ENCODE measurements around the gene UPK1A. TPM values are rescaled to one million over a fixed set of nuclear protein-coding genes. Genes with fewer than 3 reads are reported as not detected.

Gene UPK1A
- total and polyA plus RNA-seq, 9 of the 15 experiments (the other 6 are each of a cell fraction or from before 2014, with no cell fraction given): 0.06 to 0.13 TPM; not detected in 7

DNA sequence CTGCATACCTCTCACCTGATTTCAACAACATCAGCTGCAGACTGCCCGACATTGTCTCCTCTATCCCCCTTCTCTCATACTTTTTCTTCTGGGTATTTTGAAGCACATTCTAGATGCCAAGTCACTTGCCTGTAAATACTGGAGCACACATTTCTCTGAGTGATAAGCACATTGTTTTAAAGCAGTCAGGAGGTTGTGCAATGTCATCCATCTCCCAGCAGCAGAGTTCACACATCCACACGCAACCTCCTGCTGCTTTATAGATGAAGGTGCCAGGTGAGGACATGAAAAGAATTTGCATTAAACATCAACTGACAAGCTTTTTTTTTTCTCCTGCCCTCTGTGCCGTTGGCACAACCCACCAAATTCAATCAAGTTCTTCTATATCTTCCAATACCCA is 5.5 kb downstream of the UPK1A start (continued):
- TF ChIP-seq, protein P1, sequence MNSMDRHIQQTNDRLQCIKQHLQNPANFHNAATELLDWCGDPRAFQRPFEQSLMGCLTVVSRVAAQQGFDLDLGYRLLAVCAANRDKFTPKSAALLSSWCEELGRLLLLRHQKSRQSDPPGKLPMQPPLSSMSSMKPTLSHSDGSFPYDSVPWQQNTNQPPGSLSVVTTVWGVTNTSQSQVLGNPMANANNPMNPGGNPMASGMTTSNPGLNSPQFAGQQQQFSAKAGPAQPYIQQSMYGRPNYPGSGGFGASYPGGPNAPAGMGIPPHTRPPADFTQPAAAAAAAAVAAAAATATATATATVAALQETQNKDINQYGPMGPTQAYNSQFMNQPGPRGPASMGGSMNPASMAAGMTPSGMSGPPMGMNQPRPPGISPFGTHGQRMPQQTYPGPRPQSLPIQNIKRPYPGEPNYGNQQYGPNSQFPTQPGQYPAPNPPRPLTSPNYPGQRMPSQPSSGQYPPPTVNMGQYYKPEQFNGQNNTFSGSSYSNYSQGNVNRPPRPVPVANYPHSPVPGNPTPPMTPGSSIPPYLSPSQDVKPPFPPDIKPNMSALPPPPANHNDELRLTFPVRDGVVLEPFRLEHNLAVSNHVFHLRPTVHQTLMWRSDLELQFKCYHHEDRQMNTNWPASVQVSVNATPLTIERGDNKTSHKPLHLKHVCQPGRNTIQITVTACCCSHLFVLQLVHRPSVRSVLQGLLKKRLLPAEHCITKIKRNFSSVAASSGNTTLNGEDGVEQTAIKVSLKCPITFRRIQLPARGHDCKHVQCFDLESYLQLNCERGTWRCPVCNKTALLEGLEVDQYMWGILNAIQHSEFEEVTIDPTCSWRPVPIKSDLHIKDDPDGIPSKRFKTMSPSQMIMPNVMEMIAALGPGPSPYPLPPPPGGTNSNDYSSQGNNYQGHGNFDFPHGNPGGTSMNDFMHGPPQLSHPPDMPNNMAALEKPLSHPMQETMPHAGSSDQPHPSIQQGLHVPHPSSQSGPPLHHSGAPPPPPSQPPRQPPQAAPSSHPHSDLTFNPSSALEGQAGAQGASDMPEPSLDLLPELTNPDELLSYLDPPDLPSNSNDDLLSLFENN (IDR thresholded peaks at IDR 0.05; ENCODE audit: low read depth in 2 of 2, low read length in 2 of 2): peak in 1 of 2 experiments; percentile 84; a peak in 2 of 4 replicates
- TF ChIP-seq NFRKB (IDR thresholded peaks at IDR 0.05; ENCODE audit: low read depth): no peak
- TF ChIP-seq LARP7 (IDR thresholded peaks at IDR 0.05): no peak
- no peak for TF ChIP-seq ZNF707 (CRISPR knock-in tag; conservative IDR thresholded peaks at IDR 0.05)
- TF ChIP-seq ILF3 (IDR thresholded peaks at IDR 0.05; ENCODE audit: borderline replicate concordance): no peak
- TF ChIP-seq FOXK2 (conservative IDR thresholded peaks at IDR 0.05 in 1 of 2, IDR thresholded peaks at IDR 0.05 in 1 of 2; ENCODE audit: low read depth in 2 of 2): peak; percentile 85 to 90
- no peak for TF ChIP-seq RFX7 (CRISPR knock-in tag; IDR thresholded peaks at IDR 0.05)
- TF ChIP-seq, protein P2, sequence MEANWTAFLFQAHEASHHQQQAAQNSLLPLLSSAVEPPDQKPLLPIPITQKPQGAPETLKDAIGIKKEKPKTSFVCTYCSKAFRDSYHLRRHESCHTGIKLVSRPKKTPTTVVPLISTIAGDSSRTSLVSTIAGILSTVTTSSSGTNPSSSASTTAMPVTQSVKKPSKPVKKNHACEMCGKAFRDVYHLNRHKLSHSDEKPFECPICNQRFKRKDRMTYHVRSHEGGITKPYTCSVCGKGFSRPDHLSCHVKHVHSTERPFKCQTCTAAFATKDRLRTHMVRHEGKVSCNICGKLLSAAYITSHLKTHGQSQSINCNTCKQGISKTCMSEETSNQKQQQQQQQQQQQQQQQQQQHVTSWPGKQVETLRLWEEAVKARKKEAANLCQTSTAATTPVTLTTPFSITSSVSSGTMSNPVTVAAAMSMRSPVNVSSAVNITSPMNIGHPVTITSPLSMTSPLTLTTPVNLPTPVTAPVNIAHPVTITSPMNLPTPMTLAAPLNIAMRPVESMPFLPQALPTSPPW (CRISPR knock-in tag; IDR thresholded peaks at IDR 0.05): no peak
- TF ChIP-seq, protein P3, sequence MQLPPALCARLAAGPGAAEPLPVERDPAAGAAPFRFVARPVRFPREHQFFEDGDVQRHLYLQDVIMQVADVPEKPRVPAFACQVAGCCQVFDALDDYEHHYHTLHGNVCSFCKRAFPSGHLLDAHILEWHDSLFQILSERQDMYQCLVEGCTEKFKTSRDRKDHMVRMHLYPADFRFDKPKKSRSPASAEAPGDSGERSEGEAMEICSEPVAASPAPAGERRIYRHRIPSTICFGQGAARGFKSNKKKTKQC (CRISPR knock-in tag; IDR thresholded peaks at IDR 0.05): no peak
- TF ChIP-seq NCOA4 (IDR thresholded peaks at IDR 0.05; ENCODE audit: partially characterized antibody): no peak
- TF ChIP-seq, protein P4, sequence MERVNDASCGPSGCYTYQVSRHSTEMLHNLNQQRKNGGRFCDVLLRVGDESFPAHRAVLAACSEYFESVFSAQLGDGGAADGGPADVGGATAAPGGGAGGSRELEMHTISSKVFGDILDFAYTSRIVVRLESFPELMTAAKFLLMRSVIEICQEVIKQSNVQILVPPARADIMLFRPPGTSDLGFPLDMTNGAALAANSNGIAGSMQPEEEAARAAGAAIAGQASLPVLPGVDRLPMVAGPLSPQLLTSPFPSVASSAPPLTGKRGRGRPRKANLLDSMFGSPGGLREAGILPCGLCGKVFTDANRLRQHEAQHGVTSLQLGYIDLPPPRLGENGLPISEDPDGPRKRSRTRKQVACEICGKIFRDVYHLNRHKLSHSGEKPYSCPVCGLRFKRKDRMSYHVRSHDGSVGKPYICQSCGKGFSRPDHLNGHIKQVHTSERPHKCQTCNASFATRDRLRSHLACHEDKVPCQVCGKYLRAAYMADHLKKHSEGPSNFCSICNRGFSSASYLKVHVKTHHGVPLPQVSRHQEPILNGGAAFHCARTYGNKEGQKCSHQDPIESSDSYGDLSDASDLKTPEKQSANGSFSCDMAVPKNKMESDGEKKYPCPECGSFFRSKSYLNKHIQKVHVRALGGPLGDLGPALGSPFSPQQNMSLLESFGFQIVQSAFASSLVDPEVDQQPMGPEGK (CRISPR knock-in tag; IDR thresholded peaks at IDR 0.05; ENCODE audit: borderline replicate concordance): no peak
- no peak for TF ChIP-seq ZC3H8 (IDR thresholded peaks at IDR 0.05)
- TF ChIP-seq, protein P5, sequence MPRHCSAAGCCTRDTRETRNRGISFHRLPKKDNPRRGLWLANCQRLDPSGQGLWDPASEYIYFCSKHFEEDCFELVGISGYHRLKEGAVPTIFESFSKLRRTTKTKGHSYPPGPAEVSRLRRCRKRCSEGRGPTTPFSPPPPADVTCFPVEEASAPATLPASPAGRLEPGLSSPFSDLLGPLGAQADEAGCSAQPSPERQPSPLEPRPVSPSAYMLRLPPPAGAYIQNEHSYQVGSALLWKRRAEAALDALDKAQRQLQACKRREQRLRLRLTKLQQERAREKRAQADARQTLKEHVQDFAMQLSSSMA (CRISPR knock-in tag; IDR thresholded peaks at IDR 0.05): no peak
- TF ChIP-seq, protein P6, sequence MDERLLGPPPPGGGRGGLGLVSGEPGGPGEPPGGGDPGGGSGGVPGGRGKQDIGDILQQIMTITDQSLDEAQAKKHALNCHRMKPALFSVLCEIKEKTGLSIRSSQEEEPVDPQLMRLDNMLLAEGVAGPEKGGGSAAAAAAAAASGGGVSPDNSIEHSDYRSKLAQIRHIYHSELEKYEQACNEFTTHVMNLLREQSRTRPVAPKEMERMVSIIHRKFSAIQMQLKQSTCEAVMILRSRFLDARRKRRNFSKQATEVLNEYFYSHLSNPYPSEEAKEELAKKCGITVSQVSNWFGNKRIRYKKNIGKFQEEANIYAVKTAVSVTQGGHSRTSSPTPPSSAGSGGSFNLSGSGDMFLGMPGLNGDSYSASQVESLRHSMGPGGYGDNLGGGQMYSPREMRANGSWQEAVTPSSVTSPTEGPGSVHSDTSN (CRISPR knock-in tag; IDR thresholded peaks at IDR 0.05; ENCODE audit: low read depth): no peak
- TF ChIP-seq, protein P6 (tag; conservative IDR thresholded peaks at IDR 0.05; ENCODE audit: low read depth): peak; percentile 79
- TF ChIP-seq POLR3G (IDR thresholded peaks at IDR 0.05; ENCODE audit: extremely low read depth, insufficient read length, insufficient replicate concordance): no peak
- no peak for TF ChIP-seq ETV6 (IDR thresholded peaks at IDR 0.05; ENCODE audit: borderline replicate concordance in 1 of 2, low read depth in 2 of 2, low read length in 1 of 2)
- no peak for TF ChIP-seq ETV6 (CRISPR knock-in tag; IDR thresholded peaks at IDR 0.05; ENCODE audit: borderline replicate concordance)

Measured in K562 (cell line).